HepG2 (cell line): Measurements from ENCODE around the gene CCDC57. TPM values are rescaled to one million over a fixed set of nuclear protein-coding genes. Genes with fewer than 3 reads are reported as not detected.

Source experiments
- ATAC-seq: fragments of 200-7000 bp; cut with Tn5 transposase; 3 replicates; pipeline ENCODE4 v1.9.1; 2020; ENCODE audit warnings: mild to moderate bottlenecking, moderate library complexity
- BruUV-seq: library from RNA; stranded (reverse); fragments of 400-500 nt; replicated peaks from 2 replicates; lab custom pipeline; 2021; lab: Mats Ljungman, UMichigan
- CTCF ChIA-PET: fragments of 300-600 bp; formaldehyde crosslinking; extraction: SDS; loops from one replicate; lab custom pipeline; 2021; ENCODE audit warnings: low total read pairs, inconsistent platforms, low intra/inter-chr PET ratio; lab: Yijun Ruan, JAX
- POLR2A ChIA-PET: fragments of 350-600 bp; sonication (Branson Sonifier 250); formaldehyde crosslinking; loops from one replicate; lab custom pipeline; 2020; ENCODE audit warnings: antibody characterized with exemption, inconsistent platforms; lab: Yijun Ruan, JAX
- DNase-seq: peaks from one replicate; pipeline ENCODE4 v3.0.0-alpha.2; 2015; ENCODE audit warnings: low spot score
- FAIRE-seq: peaks from 3 replicates; lab custom pipeline; 2011; peaks lifted over from hg19 to GRCh38; lab: Jason Lieb, UNC
- H2AFZ ChIP-seq: one replicate; pipeline ENCODE4 v1.6.1; 2011; ENCODE audit warnings: low read length, inconsistent platforms
- H3K27ac ChIP-seq: fragments of 300-600 bp; 3 replicates; pipeline ENCODE4 v1.8.0; 2011; ENCODE audit warnings: mixed run types, mild to moderate bottlenecking, mixed read lengths, low read length, inconsistent platforms; ENCODE audit not compliant: insufficient read depth; ENCODE audit errors: extremely low read length
- H3K27me3 ChIP-seq, 2 experiments: fragments of 200-600 bp in 1 of 2; 2 replicates in 1 of 2; 3 replicates in 1 of 2; pipeline versions ENCODE4 v1.6.0 to v1.8.0; 2011; ENCODE audit warnings: low read length in 2 of 2, mild to moderate bottlenecking in 2 of 2, moderate library complexity in 2 of 2, inconsistent platforms in 1 of 2; ENCODE audit not compliant: insufficient read depth in 2 of 2, control insufficient read depth in 1 of 2
- H3K36me3 ChIP-seq, 2 experiments: fragments of 200-600 bp in 1 of 2; replicated peaks in 1 of 2; 2 replicates in 1 of 2; 3 replicates in 1 of 2; pipeline versions ENCODE4 v1.5.1 to v1.8.0; 2011; ENCODE audit warnings: low read length in 2 of 2, inconsistent platforms in 1 of 2; ENCODE audit not compliant: insufficient read depth in 2 of 2, control insufficient read depth in 1 of 2
- H3K4me1 ChIP-seq: 2 replicates; pipeline ENCODE4 v1.5.1; 2012; ENCODE audit warnings: low read length, inconsistent platforms; ENCODE audit not compliant: insufficient read depth
- H3K4me2 ChIP-seq: 2 replicates; pipeline ENCODE4 v1.6.0; 2011; ENCODE audit warnings: low read depth, low read length, inconsistent platforms
- H3K4me3 ChIP-seq, 3 experiments: fragments of 200-600 bp in 1 of 3; sonication (generic), shearing (Covaris generic) in 1 of 3; replicated peaks in 1 of 3; 2 replicates each; pipeline ENCODE4 v1.5.1; 2011 to 2016; ENCODE audit warnings: low read length in 3 of 3, inconsistent platforms in 2 of 3, low read depth in 2 of 3, mild to moderate bottlenecking in 2 of 3, control low read depth in 1 of 3, mixed read lengths in 1 of 3; ENCODE audit not compliant: insufficient read depth in 1 of 3
- H3K79me2 ChIP-seq: one replicate; pipeline ENCODE4 v1.6.1; 2011; ENCODE audit warnings: low read length, inconsistent platforms; ENCODE audit not compliant: insufficient read depth
- H3K9ac ChIP-seq: 2 replicates; pipeline ENCODE4 v1.6.0; 2011; ENCODE audit warnings: mild to moderate bottlenecking, low read depth, low read length, inconsistent platforms; ENCODE audit not compliant: insufficient read depth
- H3K9me3 ChIP-seq: 2 replicates; pipeline ENCODE4 v1.5.1; 2012; ENCODE audit warnings: mild to moderate bottlenecking, low read length
- H4K20me1 ChIP-seq: 2 replicates; pipeline ENCODE4 v1.6.0; 2011; ENCODE audit warnings: inconsistent platforms, mild to moderate bottlenecking, low read length, moderate library complexity; ENCODE audit not compliant: insufficient read depth
- GMEB2 ChIP-seq: IDR thresholded peaks from 2 replicates; pipeline ENCODE4 v1.6.1; 2016; ENCODE audit warnings: missing biosample characterization, missing genetic modification reagents, low read depth
- HES4 ChIP-seq: sonication (generic); formaldehyde crosslinking; IDR thresholded peaks from 2 replicates; pipeline ENCODE4 v1.9.0; 2021; ENCODE audit warnings: mild to moderate bottlenecking, missing genetic modification reagents, borderline replicate concordance
- HMGXB4 ChIP-seq, 2 experiments: sonication (generic) in 1 of 2; formaldehyde crosslinking in 1 of 2; IDR thresholded peaks; 2 replicates each; pipeline versions ENCODE4 v1.4.0 to v1.6.1; 2018 to 2020; ENCODE audit warnings: missing genetic modification reagents in 2 of 2, borderline replicate concordance in 1 of 2, low read depth in 1 of 2, mild to moderate bottlenecking in 1 of 2, missing biosample characterization in 1 of 2
- HNF4G ChIP-seq, 2 experiments: sonication (generic) in 1 of 2; formaldehyde crosslinking in 1 of 2; IDR thresholded peaks; 2 replicates each; pipeline versions ENCODE4 v1.4.0 to v1.6.1; 2011 to 2020; ENCODE audit warnings: borderline replicate concordance in 2 of 2, low read depth in 2 of 2, mild to moderate bottlenecking in 2 of 2, low read length in 1 of 2, missing genetic modification reagents in 1 of 2, moderate library complexity in 1 of 2
- IKZF4 ChIP-seq: sonication (generic); formaldehyde crosslinking; IDR thresholded peaks from 2 replicates; pipeline ENCODE4 v1.5.1; 2020; ENCODE audit warnings: borderline replicate concordance, mild to moderate bottlenecking, low read depth, missing genetic modification reagents; ENCODE audit errors: not compliant biosample characterization
- KDM5B ChIP-seq: sonication (generic); formaldehyde crosslinking; IDR thresholded peaks from 2 replicates; pipeline ENCODE4 v1.4.0; 2020; ENCODE audit warnings: missing genetic modification reagents, mild to moderate bottlenecking, borderline replicate concordance
- MAFK ChIP-seq, 2 experiments: IDR thresholded peaks in 1 of 2; conservative IDR thresholded peaks in 1 of 2; 2 replicates each; pipeline ENCODE4 v1.6.1; 2011; ENCODE audit warnings: improper control_type of control experiment in 2 of 2, low read length in 2 of 2
- MLLT10 ChIP-seq: sonication (generic); formaldehyde crosslinking; IDR thresholded peaks from 2 replicates; pipeline ENCODE4 v1.4.0; 2020; ENCODE audit warnings: missing genetic modification reagents
- MYC ChIP-seq: sonication (generic); formaldehyde crosslinking; IDR thresholded peaks from 2 replicates; pipeline ENCODE4 v1.9.0; 2021; ENCODE audit warnings: missing genetic modification reagents, borderline replicate concordance
- SNRNP70 ChIP-seq: fragments of 200-400 bp; formaldehyde crosslinking; IDR thresholded peaks from 2 replicates; pipeline ENCODE4 v1.6.1; 2017; ENCODE audit warnings: mild to moderate bottlenecking, low read depth, low read length, moderate library complexity
- SRY ChIP-seq: sonication (generic); formaldehyde crosslinking; IDR thresholded peaks from 2 replicates; pipeline ENCODE4 v1.8.0; 2022; ENCODE audit warnings: mild to moderate bottlenecking, missing genetic modification reagents
- TRIM24 ChIP-seq: sonication (generic); formaldehyde crosslinking; IDR thresholded peaks from 2 replicates; pipeline ENCODE4 v1.8.0; 2022; ENCODE audit warnings: mild to moderate bottlenecking, missing genetic modification reagents
- ZNF3 ChIP-seq: IDR thresholded peaks from 2 replicates; pipeline ENCODE4 v1.7.0; 2017; ENCODE audit warnings: inconsistent platforms
- ZNF558 ChIP-seq: sonication (generic); formaldehyde crosslinking; IDR thresholded peaks from 2 replicates; pipeline ENCODE4 v1.9.0; 2022; ENCODE audit warnings: mild to moderate bottlenecking, missing genetic modification reagents, borderline replicate concordance
- ZNF563 ChIP-seq: sonication (generic); formaldehyde crosslinking; IDR thresholded peaks from 2 replicates; pipeline ENCODE4 v1.8.0; 2022; ENCODE audit warnings: mild to moderate bottlenecking, moderate library complexity, missing genetic modification reagents
- ZNF572 ChIP-seq: sonication (generic); formaldehyde crosslinking; IDR thresholded peaks from 2 replicates; pipeline ENCODE4 v1.5.1; 2020; ENCODE audit warnings: mild to moderate bottlenecking, missing genetic modification reagents
- ZNF710 ChIP-seq: sonication (generic); formaldehyde crosslinking; IDR thresholded peaks from 2 replicates; pipeline ENCODE4 v1.5.0; 2020; ENCODE audit warnings: mild to moderate bottlenecking, missing genetic modification reagents, borderline replicate concordance
- ZNF790 ChIP-seq: sonication (generic); formaldehyde crosslinking; IDR thresholded peaks from 2 replicates; pipeline ENCODE4 v1.8.0; 2022; ENCODE audit warnings: missing genetic modification reagents, mild to moderate bottlenecking, borderline replicate concordance
- WGBS: methylation state at CpG from one replicate; pipeline ENCODE4 v1.1.6; 2017; ENCODE audit warnings: low lambda C conversion rate; 5-methylcytosine and 5-hydroxymethylcytosine counted together
- in situ Hi-C: cut with HindIII; loops from 2 replicates; pipeline ENCODE4 v1.10.0; 2017; ENCODE audit warnings: low pct_unique_long_range_greater_than_20kb; ENCODE audit not compliant: extremely low pct_ligation_motif_present
- intact Hi-C: fragments of 100-400 bp; cut with micrococcal nuclease; formaldehyde crosslinking; loops from one replicate; pipeline ENCODE4 v1.10.0; 2022; ENCODE audit not compliant: unreplicated experiment
- polyA plus RNA-seq, 8 experiments: library from polyadenylated mRNA; depleted of rRNA in 3 of 8; stranded (reverse) in 7 of 8; unstranded in 1 of 8; fragments of >200 nt; fragmentation: Illumina TruSeq in 4 of 8; extraction: Trizol in 4 of 8; gene quantifications; 2 replicates each; pipeline versions ENCODE4 v1.2.1 to v1.2.3, GENCODE V29; 2011 to 2016; ENCODE audit warnings: low read depth in 4 of 8, missing spikeins in 1 of 8, mixed read lengths in 1 of 8; ENCODE audit not compliant: insufficient read depth in 1 of 8
- total RNA-seq, 5 experiments: library from RNA; depleted of rRNA; stranded (reverse); fragments of >200 nt; fragmentation: Illumina TruSeq; extraction: Trizol; gene quantifications; 2 replicates each; pipeline ENCODE4 v1.2.3, GENCODE V29; 2016; ENCODE audit warnings: low read depth in 1 of 5

CCDC57 gene
- total and polyA plus RNA-seq, 2 of the 13 experiments (the other 11 are each of a cell fraction or from before 2014, with no cell fraction given), result 59.3 to 59.9 TPM

GRCh38 chr17:82101301-82101715, 111.3 kb downstream of the CCDC57 start:
- Histone ChIP-seq H3K9ac (peak overlapping the region; percentile 65), H4K20me1 (peaks cover 9% of the 10 kb centered on the region), H3K4me2 (peak overlapping the region; percentile 65), H3K27ac (peak overlapping the region; percentile 81), H3K9me3 (no peaks in the 10 kb centered on the region), H3K27me3 (no peaks in the 10 kb centered on the region; a peak in 1 of 5 replicates), H3K79me2 (peaks cover 33% of the 10 kb centered on the region), H3K4me1 (peaks cover 77% of the 10 kb centered on the region), H3K4me3 (peak overlapping the region in 1 of 3 experiments; percentile 54; a peak in 3 of 6 replicates), H3K36me3 (peaks cover 0 to 1% of the 10 kb centered on the region in 2 experiments; a peak in 2 of 5 replicates), H2AFZ (no peak overlapping the region)
- ChIA-PET POLR2A (interaction anchor here (0.9 to 5.9 kb wide), 9 partner anchors 63 to 268 kb away, joined by 3 to 61 read pairs (median 5); partner anchors contain the start of genes CENPX, DCXR, LRRC45 and MCRIP1), CTCF (no interaction called here)
- intact Hi-C loops (loop anchor here (10.0 kb wide), 1 partner anchor 133 kb away; no protein-coding TSS in a partner anchor), in situ Hi-C loops (no loop called here)
- ATAC-seq, result no peak
- BruUV-seq, result no TSS peak
- 70% methylated on average over 6 of the region's 10 CpGs for WGBS
- no peak for DNase-seq
- no peak for FAIRE-seq
- TF ChIP-seq HES4, result peak; percentile 38; the same call in 1 of the 2 replicates
- TF ChIP-seq GMEB2 (CRISPR knock-in tag), result no peak
- peak; percentile 71; the same call in 1 of the 2 replicates for TF ChIP-seq ZNF790
- 0 out of 2 replicates have a peak, but pooled peaks have one; percentile 7 for TF ChIP-seq ZNF710 (CRISPR knock-in tag)
- no peak for TF ChIP-seq MLLT10 (CRISPR knock-in tag)
- TF ChIP-seq HMGXB4 (CRISPR knock-in tag; IDR thresholded peaks at IDR 0.05; ENCODE audit: borderline replicate concordance in 1 of 2, low read depth in 1 of 2), result no peak
- no peak for TF ChIP-seq HNF4G (IDR thresholded peaks at IDR 0.05; ENCODE audit: borderline replicate concordance, low read depth, low read length)
- no peak for TF ChIP-seq HNF4G (CRISPR knock-in tag; IDR thresholded peaks at IDR 0.05; ENCODE audit: borderline replicate concordance, low read depth)
- TF ChIP-seq KDM5B (CRISPR knock-in tag), result 0 out of 2 replicates have a peak, but pooled peaks have one; percentile 9
- TF ChIP-seq MYC (CRISPR knock-in tag), result no peak
- 0 out of 2 replicates have a peak, but pooled peaks have one; percentile 29 for TF ChIP-seq ZNF572 (CRISPR knock-in tag)
- 0 out of 2 replicates have a peak, but pooled peaks have one; percentile 13 for TF ChIP-seq ZNF558
- no peak for TF ChIP-seq ZNF3 (CRISPR knock-in tag)
- no peak for TF ChIP-seq SRY
- TF ChIP-seq IKZF4, result peak; percentile 55
- TF ChIP-seq ZNF563, result peak; percentile 8; the same call in 1 of the 2 replicates
- TF ChIP-seq SNRNP70, result no peak
- no peak for TF ChIP-seq MAFK (conservative IDR thresholded peaks at IDR 0.05 in 1 of 2, IDR thresholded peaks at IDR 0.05 in 1 of 2; ENCODE audit: low read length in 2 of 2)
- TF ChIP-seq TRIM24 (CRISPR knock-in tag), result no peak
